H1 (cell line): ENCODE results near the gene RDH5. TPM values are rescaled to one million over a fixed set of nuclear protein-coding genes. Genes with fewer than 3 reads are reported as not detected.

Experiments
- CBX5 ChIP-seq: fragments of 300-800, 300-1000 bp; sonication (generic); IDR thresholded peaks from 2 replicates; pipeline ENCODE4 v1.7.1; 2016; ENCODE audit warnings: antibody characterized with exemption, low read length, low read depth
- CHD7 ChIP-seq: fragments of 300-600 bp; sonication (generic); IDR thresholded peaks from 2 replicates; pipeline ENCODE4 v1.7.1; 2012; ENCODE audit warnings: low read length, moderate library complexity, mild to moderate bottlenecking, inconsistent platforms; ENCODE audit not compliant: insufficient replicate concordance
- CREB1 ChIP-seq: IDR thresholded peaks from 2 replicates; pipeline ENCODE4 v1.6.1; 2012; ENCODE audit warnings: inconsistent platforms
- CTCF ChIP-seq, 3 experiments: IDR thresholded peaks; 1 replicate in 2 of 3; 2 replicates in 1 of 3; pipeline versions ENCODE4 v1.5.1 to v1.6.1; 2011; ENCODE audit warnings: low read length in 3 of 3, mild to moderate bottlenecking in 3 of 3, inconsistent platforms in 2 of 3, low read depth in 1 of 3, moderate library complexity in 1 of 3; ENCODE audit not compliant: insufficient read depth in 1 of 3; ENCODE audit errors: control extremely low read depth in 1 of 3
- JUN ChIP-seq: IDR thresholded peaks from 2 replicates; pipeline ENCODE4 v1.6.1; 2011; ENCODE audit warnings: low read depth, mild to moderate bottlenecking, improper control_type of control experiment, low read length
- POLR2A ChIP-seq, 2 experiments: IDR thresholded peaks; 1 replicate in 1 of 2; 2 replicates in 1 of 2; pipeline ENCODE4 v1.6.1; 2011; ENCODE audit warnings: low read depth in 2 of 2, low read length in 2 of 2, mild to moderate bottlenecking in 2 of 2; ENCODE audit errors: control extremely low read depth in 1 of 2
- SP4 ChIP-seq: IDR thresholded peaks from 2 replicates; pipeline ENCODE4 v1.6.1; 2012; ENCODE audit warnings: low read length, inconsistent platforms
- SUZ12 ChIP-seq: fragments of 200-600 bp; sonication (generic); IDR thresholded peaks from 2 replicates; pipeline ENCODE4 v1.6.1; 2012; ENCODE audit warnings: mild to moderate bottlenecking, inconsistent platforms, low read length, moderate library complexity, mixed read lengths
- polyA plus RNA-seq, 7 experiments: library from polyadenylated mRNA; depleted of rRNA in 3 of 7; stranded (reverse) in 5 of 7; unstranded in 2 of 7; fragments of >200 nt in 5 of 7; fragments of 200-250 nt in 2 of 7; gene quantifications; 1 replicate in 5 of 7; 2 replicates in 1 of 7; 4 replicates in 1 of 7; pipeline versions ENCODE4 v1.2.1 to v1.2.3, GENCODE V29; 2011 to 2013; ENCODE audit warnings: missing spikeins in 2 of 7, mixed read lengths in 2 of 7
- total RNA-seq: library from RNA; stranded (reverse); fragmentation: NEBNext Ultra II Directional; extraction: Animal tissue kit (Norgen Biotek cat#: 25700); gene quantifications from 2 replicates; pipeline ENCODE4 v1.2.1, GENCODE V29; 2021

RDH5 gene
- total and polyA plus RNA-seq, 2 of the 8 experiments (the other 6 are each of a cell fraction or from before 2014, with no cell fraction given) = 4.2 to 6.0 TPM

DNA sequence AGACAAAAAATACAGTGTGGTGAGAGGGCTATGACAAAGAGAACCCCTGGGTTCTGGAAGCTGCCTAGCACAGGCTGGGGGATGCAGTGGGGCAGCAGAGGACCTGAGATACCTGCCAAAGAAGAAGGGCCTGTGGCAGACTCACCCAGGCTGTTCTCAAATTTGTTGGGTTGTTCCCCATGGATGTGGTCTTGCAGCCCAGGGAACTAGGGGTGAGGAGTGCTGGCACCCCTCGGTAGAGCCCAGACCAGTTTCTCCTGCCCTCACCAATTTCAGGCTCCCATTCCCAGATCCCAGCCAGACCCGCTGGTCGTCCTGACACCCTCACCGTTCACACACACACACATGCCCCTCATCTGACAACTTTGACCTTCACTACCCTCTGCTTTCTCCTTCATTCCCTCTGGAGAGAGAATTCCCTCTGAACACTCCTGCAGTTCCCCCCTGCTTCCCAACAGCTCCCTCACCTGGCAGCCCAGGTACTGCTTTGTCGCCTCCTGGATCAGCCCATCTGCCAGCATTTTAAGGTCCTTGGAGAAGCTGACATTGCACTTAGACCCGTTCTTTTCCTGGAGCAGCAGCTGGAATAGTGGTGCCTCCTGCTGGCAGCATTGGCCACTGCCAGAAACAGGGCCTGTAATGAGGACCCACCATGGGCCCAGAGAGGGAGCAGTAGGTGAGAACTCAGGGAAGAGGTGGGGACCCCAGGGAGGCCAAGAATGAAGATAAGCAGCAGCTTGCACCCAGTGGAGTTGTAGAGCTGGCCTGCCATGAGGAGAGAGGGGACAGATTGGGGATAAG lies 16.8 kb downstream of the RDH5 start (continued):
- TF ChIP-seq CHD7 (no peak), SUZ12 (no peak), CBX5 (no peak), SP4 (no peak), CREB1 (peak; percentile 69; the same call in 1 of the 2 replicates), JUN (no peak), POLR2A (IDR thresholded peaks at IDR 0.05; ENCODE audit: control extremely low read depth in 1 of 2, low read depth in 2 of 2, low read length in 2 of 2) (no peak), CTCF (IDR thresholded peaks at IDR 0.05; ENCODE audit: control extremely low read depth in 1 of 3, insufficient read depth in 1 of 3, low read depth in 1 of 3, low read length in 3 of 3) (peak; percentile 78 to 100 (median 99))
